SK-MEL-5 (cell line): ENCODE data around the gene GEN1. TPM values are rescaled to one million over a fixed set of nuclear protein-coding genes. Genes with fewer than 3 reads are reported as not detected.
A peak's percentile ranks its signal among the peaks of the same experiment; 100 is the strongest.

Experiments
- DNase-seq: peaks from one replicate; pipeline ENCODE4 v3.0.0-alpha.2; 2016; ENCODE audit warnings: low read depth, low spot score
- in situ Hi-C: cut with HindIII; loops from 2 replicates; pipeline ENCODE4 v1.10.0; 2016; ENCODE audit warnings: low sequenced_read_pairs, high pct_unique_total_duplicates, low pct_unique_long_range_greater_than_20kb
- total RNA-seq: library from RNA; depleted of rRNA; stranded (reverse); fragments of >200 nt; shearing (Covaris generic); gene quantifications from 2 replicates; pipeline ENCODE4 v1.2.3, GENCODE V29; 2014

Gene GEN1
- total RNA-seq, 1 experiment from 2014 or later: 16.1 TPM

GRCh38 chr2:17747684-17748452, 6.1 kb upstream of the GEN1 start:
- in situ Hi-C loops: no loop called here
- DNase-seq: no peak

GRCh38 chr2:17748745-17749144, 5.2 kb upstream of the GEN1 start:
- no peak for DNase-seq

DNA sequence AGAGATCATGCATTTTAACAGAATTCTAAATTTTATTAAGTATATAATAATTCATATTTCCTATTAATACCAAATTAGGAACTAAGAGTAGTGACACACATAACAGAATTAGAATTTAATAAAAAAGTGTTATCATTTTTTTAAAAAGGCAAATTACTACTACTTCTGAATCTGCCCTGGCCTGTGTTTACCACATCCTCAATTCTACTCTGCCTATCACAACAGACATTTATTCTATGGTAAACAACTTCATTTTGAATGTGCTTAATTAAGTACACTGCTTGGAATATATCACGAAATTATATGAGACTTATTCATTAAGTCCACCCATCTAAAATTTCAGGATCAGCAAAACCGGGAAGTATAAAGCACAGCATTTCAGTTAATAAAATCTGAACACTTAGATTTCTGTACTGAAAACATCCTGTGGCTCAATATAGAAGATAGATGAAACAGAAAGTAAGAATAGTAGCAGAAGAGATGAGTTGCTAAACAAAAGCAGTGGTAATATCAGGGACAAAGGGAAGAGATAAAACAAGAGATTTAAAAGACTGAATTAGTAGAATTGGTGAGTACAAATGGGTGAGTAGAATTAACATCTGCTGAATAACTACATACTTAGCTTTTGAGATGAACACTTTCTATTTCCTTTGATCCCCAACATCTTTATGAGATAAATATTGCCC, 4.0 kb upstream of the GEN1 start:
- in situ Hi-C loops: no loop called here
- DNase-seq: no peak

More at GRCh38 chr2:17748745-17749144, 5.2 kb upstream of the GEN1 start:
- in situ Hi-C loops: no loop called here

DNA sequence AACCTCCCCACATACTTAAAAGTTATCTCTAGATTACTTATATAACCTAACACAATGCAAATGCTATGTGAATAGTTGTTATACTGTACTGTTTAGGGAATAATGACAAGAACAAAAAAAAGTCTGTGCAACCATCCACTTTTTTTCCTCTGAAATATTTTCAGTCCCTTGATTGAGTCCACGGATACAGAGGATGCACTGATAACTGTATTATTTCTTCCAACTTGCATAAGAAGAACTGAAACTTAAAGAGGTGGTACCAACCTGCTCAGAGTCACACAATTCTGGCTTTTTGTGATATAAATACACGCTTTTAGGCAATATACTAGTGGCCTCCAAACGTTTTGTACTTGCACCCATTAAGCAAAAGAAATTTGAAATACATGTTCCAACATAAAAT, 1.7 kb upstream of the GEN1 start:
- in situ Hi-C loops: no loop called here
- no peak for DNase-seq

DNA sequence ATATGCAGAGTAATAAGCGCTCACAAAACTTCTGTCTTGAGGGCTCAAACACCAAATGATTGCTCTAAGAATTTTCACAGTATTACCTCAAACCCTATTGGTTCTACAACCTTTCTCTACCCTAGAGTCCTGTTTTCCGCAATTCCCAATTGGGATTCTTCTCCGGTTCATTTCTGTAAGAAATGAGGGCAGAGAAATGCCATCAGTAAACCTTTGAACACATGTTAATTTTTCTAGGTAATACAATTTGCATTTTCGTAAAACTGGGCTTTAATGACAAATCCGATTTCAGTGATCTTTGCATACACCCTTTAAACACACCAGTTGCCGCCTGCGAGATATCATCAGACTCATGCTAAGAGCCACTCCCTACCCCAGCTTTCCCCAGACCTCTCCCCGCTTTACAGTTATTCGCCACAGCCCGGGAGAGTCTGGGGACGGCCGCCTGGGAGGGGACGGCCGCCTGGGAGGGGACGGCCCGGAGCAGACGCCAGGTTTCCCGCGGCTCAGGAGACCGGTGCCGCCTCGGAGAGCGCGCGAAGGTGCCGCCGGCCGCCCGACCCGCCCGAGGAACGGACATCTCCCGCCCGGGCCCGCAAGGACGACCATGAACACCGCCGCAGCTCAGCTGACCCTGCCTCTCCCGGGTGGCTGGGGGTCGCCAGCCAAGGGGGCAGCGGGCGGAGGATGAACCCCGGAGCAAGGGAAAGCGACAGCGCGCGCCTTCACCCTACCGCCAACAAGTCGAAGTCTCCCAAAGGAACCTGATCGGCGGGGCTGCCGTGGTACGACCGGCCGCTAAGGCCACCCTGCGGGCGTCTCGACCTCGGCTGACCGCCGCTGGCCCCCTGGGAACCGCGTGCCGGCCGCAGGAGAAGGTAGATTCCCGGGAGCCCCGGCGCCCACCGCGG, 791 bp upstream of the GEN1 start:
- in situ Hi-C loops: no loop called here
- DNase-seq: peak; percentile 25

DNA sequence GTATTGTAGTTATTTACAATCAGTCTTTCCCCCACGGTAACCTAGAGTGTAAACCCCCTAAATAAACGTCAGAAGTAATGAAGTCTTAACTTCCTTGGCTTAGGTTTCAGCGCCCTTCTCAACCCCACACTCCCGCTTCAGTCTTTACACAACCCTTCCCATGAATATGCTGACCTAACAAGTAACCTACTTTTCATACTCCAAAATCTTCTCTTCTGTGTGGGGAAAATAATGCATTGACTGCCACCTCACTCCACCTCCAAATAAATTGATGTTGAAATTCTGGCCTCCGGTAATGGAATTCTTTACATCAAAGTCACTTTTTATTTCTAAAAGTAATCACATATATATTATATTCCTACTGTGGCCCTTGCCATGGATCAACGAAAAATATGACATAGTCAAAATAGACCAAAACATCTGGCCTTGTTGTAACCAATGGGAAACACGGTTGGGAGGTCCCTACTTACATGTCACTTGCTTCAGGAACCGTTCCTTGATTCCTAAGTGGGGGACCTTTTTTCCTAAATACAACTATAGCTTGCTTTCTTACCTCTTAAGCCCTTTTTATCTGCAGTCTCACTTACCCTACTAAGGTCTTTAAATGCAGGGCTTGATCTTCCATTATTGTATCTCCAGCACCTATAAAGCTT, 961 bp downstream of the GEN1 start:
- peak; percentile 34 for DNase-seq

DNA sequence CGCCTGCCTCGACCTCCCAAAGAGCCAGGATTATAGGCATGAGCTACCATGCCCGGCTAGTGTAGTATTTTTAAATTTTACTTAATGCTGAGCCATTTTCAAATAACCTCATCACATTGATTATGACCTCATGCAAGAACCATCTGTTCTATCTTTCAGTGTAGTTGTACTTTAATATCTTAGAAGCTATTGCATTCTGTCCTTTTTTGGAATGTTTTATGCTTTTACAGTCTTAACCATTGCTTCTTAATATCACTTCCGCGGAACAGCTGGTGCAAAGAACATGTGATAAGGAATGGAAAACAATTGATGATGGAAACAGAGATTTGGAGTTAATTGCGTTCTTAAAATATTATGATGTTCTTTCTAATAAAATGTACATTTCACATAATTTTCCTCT, 2.7 kb downstream of the GEN1 start:
- in situ Hi-C loops: no loop called here

More for the DNA sequence above, 961 bp downstream of the GEN1 start:
- in situ Hi-C loops: no loop called here

DNA sequence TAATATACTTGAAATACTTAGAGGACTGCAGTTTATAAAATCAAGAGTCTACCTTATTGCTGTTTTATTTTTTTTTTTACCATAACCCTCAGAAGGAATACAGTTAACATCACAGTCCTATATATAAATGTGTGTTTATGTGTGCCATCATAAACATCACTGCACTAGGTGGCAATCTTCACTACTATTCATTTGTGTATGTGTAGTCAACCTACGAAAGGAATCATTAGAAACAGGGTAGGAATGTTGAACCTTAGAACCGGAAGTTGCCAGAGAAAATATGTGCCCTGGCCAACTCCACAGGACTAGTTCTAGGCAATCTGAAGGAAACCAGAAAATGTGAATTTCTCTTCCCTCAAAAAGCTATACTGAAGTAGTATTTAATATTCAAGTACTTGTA, 3.4 kb downstream of the GEN1 start:
- in situ Hi-C loops: no loop called here
- peak; percentile 51 for DNase-seq

More for the DNA sequence above, 2.7 kb downstream of the GEN1 start:
- no peak for DNase-seq

DNA sequence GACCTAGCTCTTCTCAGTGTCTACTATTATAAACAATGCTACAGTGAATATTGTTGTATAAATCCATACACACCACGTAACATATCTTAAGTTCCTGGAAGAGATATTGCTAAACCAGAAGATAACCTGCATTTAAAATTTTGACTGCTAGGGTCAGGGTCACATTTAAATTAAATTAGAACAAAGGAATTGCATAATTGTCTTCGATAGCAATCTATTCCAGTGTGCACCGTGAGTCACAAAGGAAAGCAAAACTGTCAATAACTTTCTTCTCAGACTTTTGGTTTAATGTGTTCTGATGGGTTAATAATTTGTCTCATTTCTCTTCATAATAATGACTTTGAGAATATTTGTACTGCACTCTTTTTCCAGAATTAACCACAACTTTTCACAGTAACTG, 4.2 kb downstream of the GEN1 start:
- in situ Hi-C loops: no loop called here
- no peak for DNase-seq

DNA sequence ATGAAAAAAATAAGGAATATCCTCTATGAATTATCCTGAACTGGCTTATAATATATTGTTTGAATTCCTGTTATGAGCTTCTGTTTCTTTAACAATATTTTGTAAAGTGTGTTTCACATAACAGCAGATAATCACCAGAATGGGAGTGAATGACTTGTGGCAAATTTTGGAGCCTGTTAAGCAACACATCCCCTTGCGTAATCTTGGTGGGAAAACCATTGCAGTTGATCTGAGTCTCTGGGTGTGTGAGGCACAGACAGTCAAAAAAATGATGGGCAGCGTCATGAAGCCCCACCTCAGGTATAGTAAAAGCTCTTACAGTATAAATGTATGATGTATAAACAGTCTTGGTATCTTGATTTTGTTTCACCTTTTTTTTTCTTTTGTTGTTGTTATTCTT, 5.9 kb downstream of the GEN1 start:
- no peak for DNase-seq
- in situ Hi-C loops: no loop called here

- no peak for DNase-seq
- in situ Hi-C loops: no loop called here
Observed at GRCh38 chr2:17762451-17762850, 8.5 kb downstream of the GEN1 start.

DNA sequence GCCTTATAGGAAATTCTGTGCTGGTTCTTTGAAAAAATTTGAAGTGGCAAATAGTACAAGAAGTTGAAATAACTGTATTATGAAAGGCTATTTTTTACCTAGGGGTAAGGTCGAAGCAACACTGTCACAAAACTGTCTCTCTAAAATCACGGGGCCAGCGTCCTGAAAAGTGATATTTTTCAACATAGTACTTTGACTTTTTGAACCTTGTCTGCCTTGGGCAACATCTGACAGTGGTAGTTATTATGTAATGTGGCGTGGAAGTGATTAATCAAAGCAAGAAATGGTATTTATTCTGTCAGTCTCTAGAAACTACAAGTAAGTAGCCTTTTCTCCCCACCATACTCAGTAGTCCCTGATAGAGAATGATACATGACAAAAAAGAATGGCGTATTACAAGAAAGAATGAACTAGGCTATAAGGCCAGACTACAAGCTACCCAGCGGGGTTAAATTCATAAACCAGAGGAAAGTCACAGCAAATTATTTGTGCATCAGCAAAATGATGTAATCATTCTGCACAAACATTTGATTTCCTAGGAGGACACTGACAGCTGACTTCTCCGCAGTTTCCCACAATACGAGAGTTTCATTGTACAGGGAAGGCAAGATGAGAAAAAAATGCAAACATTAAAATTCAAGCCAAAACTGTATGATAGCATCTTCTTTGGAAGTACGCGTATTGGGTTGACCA, 9.8 kb downstream of the GEN1 start:
- in situ Hi-C loops: no loop called here
- no peak for DNase-seq

DNA sequence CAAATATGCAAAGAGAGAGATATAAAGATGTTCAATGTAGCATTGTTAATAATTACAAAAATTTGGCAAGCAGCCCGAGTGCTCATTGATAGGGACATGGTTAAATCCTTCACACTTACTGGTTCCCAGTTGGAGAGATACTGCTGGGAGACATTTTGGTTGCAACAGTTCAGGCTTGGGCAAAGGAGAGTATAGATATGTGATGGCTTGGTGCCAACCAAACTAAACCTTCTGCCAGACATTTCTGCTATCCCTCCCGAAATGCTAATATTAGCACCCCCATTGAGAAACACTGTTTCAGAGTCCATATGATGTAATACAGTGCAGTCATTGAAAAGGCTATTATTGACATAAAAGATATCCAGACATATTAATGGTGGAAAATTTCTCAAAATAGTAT, 11.5 kb downstream of the GEN1 start:
- DNase-seq: no peak
- in situ Hi-C loops: no loop called here

DNA sequence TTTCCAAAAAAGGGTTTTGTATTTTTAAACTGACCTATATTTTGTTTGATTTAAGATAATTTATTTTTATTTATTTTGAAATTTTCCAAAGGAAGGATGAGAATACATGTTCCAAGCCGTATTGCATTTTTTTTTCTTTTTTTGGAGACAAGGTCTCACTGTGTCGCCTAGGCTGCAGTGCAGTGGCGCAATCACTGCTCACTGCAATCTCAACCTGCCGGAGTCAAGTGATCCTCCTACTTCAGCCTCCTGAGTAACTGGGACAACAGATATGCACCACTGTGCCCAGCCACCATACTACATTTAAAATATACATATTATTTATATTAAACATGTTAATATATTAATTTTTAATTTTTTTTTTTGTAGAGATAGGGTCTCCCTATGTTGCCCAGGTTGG, 15.0 kb downstream of the GEN1 start:
- in situ Hi-C loops: no loop called here
- no peak for DNase-seq

- in situ Hi-C loops: no loop called here
- DNase-seq: no peak
Observed at GRCh38 chr2:17771956-17772355, 18.0 kb downstream of the GEN1 start.

DNA sequence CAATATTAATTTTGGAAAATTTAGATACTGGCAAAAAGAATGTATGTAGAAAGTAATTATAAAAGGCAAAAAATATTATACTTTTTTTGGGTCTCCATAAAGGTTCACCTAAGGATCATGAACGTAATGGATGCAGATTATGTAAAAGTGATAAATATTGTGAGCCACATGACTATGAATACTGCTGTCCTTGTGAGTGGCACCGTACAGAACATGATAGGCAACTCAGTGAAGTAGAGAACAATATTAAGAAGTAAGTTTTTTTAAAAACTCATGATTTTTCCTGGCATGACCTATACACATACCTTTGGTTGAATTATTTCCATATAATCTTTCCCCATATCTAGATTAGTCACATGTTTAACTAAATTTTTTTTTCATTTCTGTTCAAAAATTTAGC, 18.6 kb downstream of the GEN1 start:
- DNase-seq: no peak
- in situ Hi-C loops: no loop called here

- in situ Hi-C loops: no loop called here
- peak; percentile 17 for DNase-seq
Observed at GRCh38 chr2:17780546-17780945, 26.6 kb downstream of the GEN1 start.
